GM18870 (cell line): ENCODE results near the gene C4orf17.
"Not testable (repeated sequence)": the region's sequence is repeated elsewhere in the genome, so short reads cannot be mapped to it uniquely, and the experiment has no call there.

ENCODE experiments used
- ATAC-seq: cut with Tn5 transposase; IDR thresholded peaks from one replicate; pipeline ENCODE4 v1.9.1; 2021; ENCODE audit warnings: moderate library complexity; ENCODE audit not compliant: unreplicated experiment

Gene C4orf17

GRCh38 chr4:99510721-99511120 lies at the start of gene C4orf17:
C4orf17 (plus strand) TSS chr4:99511021; CDS start chr4:99513082, 2,061 bp downstream.
- no peak for ATAC-seq

DNA sequence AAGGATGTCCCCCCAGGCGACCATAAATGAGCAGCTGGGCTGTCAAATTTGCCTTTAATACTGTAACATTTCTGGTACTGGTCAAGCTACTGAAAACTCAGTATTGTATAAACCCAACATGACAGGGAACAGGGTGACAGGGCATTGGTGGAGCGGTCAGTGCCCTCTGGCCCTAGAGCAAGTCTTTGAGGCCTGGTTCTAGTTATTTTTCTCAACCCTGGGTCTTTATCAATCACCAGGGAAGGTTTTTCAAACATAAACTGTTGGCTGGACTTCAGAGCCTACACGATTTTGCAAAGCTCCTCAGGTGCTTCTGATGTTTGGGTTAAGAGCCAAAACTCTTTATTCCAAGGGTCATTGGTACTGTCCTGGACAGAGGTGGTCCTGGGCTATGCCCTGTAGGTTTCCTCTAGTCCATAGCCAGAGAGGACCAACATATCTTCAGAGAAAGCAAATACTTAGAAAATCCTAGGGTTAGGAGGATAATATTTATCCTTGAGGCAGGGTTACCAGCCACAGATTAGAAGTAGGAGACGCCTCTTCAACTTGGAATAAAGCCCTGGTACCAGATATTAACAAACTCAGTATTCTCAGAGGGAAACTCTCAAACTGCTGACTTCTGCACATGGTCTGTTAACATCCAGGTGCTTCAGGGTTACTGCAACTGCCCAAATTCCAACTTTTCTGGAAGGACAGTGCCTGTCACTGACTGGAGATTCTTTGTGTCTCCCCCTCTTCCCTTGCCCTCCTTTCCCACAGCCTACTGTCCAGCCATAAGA lies 49.0 kb upstream of the C4orf17 start:
- no peak for ATAC-seq

- ATAC-seq: peak; percentile 92
These were observed 47.9 kb upstream of the C4orf17 start for GRCh38 chr4:99462875-99463464.

DNA sequence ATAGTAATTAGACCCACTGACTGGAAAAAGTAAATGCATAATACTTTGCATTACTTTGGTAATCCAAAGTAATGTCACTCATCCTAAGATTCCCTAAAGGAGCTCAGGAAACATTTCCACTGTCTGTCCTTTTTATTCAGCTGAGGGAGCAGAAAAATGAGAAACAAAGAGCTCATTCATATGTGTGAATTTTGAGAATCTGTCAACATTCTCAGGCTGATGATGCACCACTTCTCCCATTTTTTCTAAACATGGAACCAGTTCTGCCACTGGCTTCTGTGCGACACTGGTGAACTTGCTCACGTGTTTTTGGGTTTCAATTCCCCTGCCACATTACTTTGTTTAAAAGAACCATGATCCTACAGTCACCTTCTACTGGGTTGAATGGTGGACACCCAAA lies 47.3 kb upstream of the C4orf17 start:
- ATAC-seq: no peak

DNA sequence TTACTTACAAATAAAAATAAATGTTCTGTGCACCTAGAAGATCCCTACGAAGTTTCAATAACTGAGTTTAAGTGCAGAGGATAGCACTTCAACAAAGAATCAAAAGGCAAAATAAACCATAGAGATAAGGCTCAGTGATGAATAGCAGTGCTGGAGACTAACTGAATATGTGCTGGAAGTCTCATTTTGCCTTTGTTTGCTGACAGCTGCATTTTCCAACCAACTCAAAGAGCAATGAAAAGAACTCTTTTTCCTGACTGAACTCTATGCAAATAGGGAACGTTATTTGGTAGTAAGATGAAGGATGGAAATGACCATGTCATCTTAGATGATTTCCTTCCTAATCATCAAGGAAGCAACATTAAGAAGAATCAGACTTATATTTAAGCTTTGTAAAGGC lies 42.9 kb upstream of the C4orf17 start:
- ATAC-seq: no peak

GRCh38 chr4:99468889-99469288 lies 41.9 kb upstream of the C4orf17 start:
- no peak for ATAC-seq

DNA sequence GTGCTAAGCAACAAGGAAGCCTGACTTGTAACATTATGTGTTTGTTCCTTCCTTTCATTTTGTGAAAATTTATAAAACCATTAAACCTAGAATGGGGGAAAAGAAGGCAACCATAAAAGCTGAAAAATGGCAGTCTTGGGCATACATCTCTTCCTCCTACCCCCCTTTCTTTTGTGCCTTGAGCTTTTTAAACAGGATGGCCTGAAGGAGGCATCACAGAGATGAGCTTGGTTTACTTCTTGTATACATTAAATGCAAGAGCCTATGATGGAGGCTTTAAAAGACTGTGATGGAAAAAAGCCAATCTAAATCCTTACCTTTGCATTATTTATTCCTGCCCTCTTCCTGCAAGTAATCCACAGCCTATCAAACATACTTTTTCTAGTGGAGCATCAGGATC lies 39.5 kb upstream of the C4orf17 start:
- ATAC-seq: no peak

GRCh38 chr4:99471896-99472295 lies 38.9 kb upstream of the C4orf17 start:
- no peak for ATAC-seq

DNA sequence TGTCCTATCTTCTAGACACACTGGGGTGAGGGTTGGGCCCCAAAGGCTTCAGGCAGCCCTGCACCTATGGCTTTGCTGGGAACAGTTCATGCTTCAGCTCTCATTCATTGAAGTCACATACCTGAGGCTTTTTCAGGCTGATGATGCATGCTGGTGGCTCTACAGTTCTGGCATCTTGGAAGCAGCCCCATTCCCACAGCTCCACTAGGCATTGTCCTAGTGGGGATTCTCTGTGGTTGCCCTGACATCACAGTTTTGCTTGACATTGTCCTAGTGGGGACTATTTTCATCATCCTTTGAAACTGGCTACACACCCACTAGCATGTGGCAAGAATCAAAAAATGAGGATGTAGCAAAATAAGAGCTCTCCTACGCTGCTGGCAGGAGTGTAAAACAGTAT lies 37.7 kb upstream of the C4orf17 start:
- no peak for ATAC-seq

DNA sequence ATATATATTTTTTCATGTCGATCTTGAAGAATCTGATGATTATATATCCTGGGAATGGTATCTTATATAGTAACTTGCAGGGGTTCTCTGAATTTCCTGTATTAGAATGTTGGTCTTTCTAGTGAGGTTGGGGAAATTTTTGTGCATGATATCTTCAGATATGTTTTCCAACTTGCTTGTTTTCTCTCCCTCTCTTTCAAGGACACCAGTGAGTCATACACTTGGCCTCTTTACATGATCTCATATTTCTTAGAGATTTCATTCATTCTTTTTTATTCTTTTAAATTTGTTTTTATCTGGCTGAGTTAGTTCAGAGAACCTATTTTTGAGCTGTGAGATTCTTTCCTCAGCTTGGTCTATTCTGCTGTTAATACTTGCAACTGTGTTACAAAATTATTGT lies 27.2 kb upstream of the C4orf17 start:
- no peak for ATAC-seq

DNA sequence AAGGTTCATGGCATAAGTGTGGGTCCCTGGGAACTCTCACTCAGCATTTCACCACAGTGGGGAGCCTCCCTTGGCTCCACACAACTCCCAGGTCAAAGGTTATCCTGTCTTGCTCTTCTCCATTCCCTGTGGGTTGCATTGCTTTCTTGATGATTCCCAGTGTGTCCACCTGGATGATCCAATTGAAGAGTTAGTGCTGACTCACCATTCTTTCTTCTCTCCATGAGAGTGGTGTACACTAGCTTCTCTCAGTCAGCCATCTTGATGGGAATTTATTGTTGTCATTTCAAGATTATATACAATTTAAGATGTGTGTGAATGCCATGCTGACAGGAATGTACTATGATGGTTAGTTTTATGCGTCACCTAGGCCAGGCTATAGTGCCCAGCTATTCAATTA lies 25.6 kb upstream of the C4orf17 start:
- no peak for ATAC-seq

- not testable (repeated sequence) for ATAC-seq
These were observed 24.2 kb upstream of the C4orf17 start for GRCh38 chr4:99486648-99487047.

- no peak for ATAC-seq
These were observed 20.5 kb upstream of the C4orf17 start for GRCh38 chr4:99490286-99490685.

GRCh38 chr4:99504804-99505502 lies 5.9 kb upstream of the C4orf17 start:
- ATAC-seq: no peak

DNA sequence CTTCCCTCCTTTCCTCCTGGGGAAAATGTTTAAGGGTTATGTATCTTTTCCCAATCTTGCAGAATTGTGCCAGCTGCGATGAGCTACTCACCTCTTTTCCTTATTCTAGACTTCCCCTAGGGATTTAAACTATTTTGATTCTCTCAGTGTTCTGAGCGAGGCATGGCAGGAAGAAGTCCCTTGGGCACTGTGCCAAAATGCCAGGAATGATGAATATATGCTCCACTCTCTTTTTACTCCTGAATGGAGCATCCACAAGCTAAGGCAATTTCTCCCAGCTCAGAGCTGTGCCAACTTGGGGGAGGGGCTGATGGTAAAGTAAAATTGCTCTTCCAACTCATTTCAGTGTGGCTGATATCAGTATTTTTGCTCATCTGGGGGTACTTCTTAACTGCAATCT lies 4.0 kb upstream of the C4orf17 start:
- no peak for ATAC-seq

DNA sequence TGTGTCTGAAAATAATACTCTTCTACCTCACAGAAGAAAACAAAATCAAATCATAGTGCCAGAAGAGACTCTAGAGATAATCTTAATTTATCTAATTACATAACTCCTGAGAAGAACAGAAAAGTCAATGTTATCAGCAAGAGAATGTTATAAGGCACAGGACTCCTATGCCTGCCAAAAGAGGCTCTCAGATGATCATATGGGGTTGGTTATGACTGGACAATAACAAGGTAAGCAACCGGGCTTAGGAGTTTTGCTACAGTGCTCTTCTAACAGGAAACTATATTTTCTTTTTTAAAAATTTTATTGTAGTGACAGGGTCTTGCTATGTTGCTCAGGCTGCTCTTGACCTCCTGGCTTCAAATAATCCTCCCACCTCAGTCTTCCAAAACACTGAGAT lies 3.5 kb upstream of the C4orf17 start:
- no peak for ATAC-seq

DNA sequence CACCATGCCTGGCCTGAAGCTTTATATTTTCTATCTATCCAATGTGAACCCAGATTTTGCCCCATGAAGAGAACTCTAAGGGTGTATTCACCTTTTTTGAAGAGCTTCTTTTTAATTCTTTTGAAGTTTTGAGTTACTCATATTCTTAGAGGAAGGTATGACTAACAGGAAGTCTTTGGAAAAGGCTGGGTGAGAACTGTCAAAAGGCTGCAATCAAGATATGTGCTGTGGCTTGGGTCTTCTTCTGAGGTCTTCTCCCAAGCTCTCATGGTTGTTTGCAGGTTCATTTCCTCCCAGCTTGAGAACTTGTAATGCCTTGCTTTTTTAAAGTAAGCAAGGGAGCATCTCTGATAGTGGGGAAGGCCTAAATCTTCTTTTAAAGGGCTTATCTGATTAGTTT lies 3.1 kb upstream of the C4orf17 start:
- ATAC-seq: no peak

GRCh38 chr4:99518601-99519295 lies 7.9 kb downstream of the C4orf17 start:
- no peak for ATAC-seq

GRCh38 chr4:99529228-99529627 lies 18.4 kb downstream of the C4orf17 start:
- ATAC-seq: no peak

- ATAC-seq: no peak
These were observed 19.1 kb downstream of the C4orf17 start for GRCh38 chr4:99529956-99530355.

- ATAC-seq: not testable (repeated sequence)
These were observed 23.9 kb downstream of the C4orf17 start for GRCh38 chr4:99534699-99535098.
